Fibroblast of pulmonary artery (primary cell): Measurements from ENCODE around the gene PGR.
A peak's percentile ranks its signal among the peaks of the same experiment; 100 is the strongest.

Experiments
- DNase-seq: peaks from one replicate; pipeline ENCODE4 v3.0.0-alpha.2; 2010; ENCODE audit warnings: low read depth
- H3K4me3 ChIP-seq: replicated peaks from 2 replicates; pipeline ENCODE4 v1.5.1; 2011; ENCODE audit warnings: low read depth, mild to moderate bottlenecking, control low read depth, low read length, moderate library complexity
- CTCF ChIP-seq: IDR thresholded peaks from 2 replicates; pipeline ENCODE4 v1.5.1; 2011; ENCODE audit warnings: mild to moderate bottlenecking, control low read depth, low read length, inconsistent platforms; ENCODE audit errors: missing control alignments

The PGR gene

GRCh38 chr11:101113540-101113939 lies 16.1 kb downstream of the PGR start:
- no peak for TF ChIP-seq CTCF
- no peak for DNase-seq
- H3K4me3 ChIP-seq, result no peak overlapping the region

GRCh38 chr11:101104716-101105115 lies 24.9 kb downstream of the PGR start:
- DNase-seq, result no peak
- H3K4me3 ChIP-seq, result no peak overlapping the region
- no peak for TF ChIP-seq CTCF

GRCh38 chr11:101103433-101103832 lies 26.2 kb downstream of the PGR start:
- no peak overlapping the region for H3K4me3 ChIP-seq
- no peak for DNase-seq
- no peak for TF ChIP-seq CTCF

- DNase-seq, result no peak
- H3K4me3 ChIP-seq, result no peak overlapping the region
- TF ChIP-seq CTCF, result no peak
Observed at GRCh38 chr11:101100601-101101000, 29.0 kb downstream of the PGR start.

- peak; percentile 51 for DNase-seq
- H3K4me3 ChIP-seq, result no peak overlapping the region
- TF ChIP-seq CTCF, result no peak
Observed at GRCh38 chr11:101096036-101096704, 33.4 kb downstream of the PGR start.

GRCh38 chr11:101091781-101092180 lies 37.8 kb downstream of the PGR start:
- TF ChIP-seq CTCF, result no peak
- no peak for DNase-seq
- no peak overlapping the region for H3K4me3 ChIP-seq

GRCh38 chr11:101090679-101091270 lies 38.8 kb downstream of the PGR start:
- peak; percentile 14 for DNase-seq
- TF ChIP-seq CTCF, result no peak
- H3K4me3 ChIP-seq, result no peak overlapping the region
